Lung (tissue), 12 donors: ENCODE data around the gene ELAC2. TPM values are rescaled to one million over a fixed set of nuclear protein-coding genes. Genes with fewer than 3 reads are reported as not detected.

Experiments used
- ATAC-seq: fragments of 200-7000 bp; cut with Tn5 transposase; one replicate; pipeline ENCODE4 v1.9.1; 2020; ENCODE audit warnings: moderate number of reproducible peaks; ENCODE audit not compliant: insufficient read depth, low FRiP score
- DNase-seq, 3 donors: peaks; one replicate each; pipeline ENCODE4 v3.0.0-alpha.2; 2013 to 2017
- H3K27ac ChIP-seq, 2 donors: one replicate each; pipeline ENCODE4 v1.5.1; 2013; ENCODE audit warnings: mild to moderate bottlenecking in 2 of 2, moderate library complexity in 2 of 2, control low read depth in 1 of 2, inconsistent platforms in 1 of 2, low read depth in 1 of 2, low read length in 1 of 2
- H3K27me3 ChIP-seq, 3 donors: one replicate each; pipeline ENCODE4 v1.5.1; 2013; ENCODE audit warnings: low read length in 2 of 3; ENCODE audit not compliant: control insufficient read depth in 3 of 3, insufficient read depth in 3 of 3
- H3K36me3 ChIP-seq, 4 donors: one replicate each; pipeline ENCODE4 v1.5.1; 2013; ENCODE audit warnings: low read length in 4 of 4, mild to moderate bottlenecking in 1 of 4, moderate library complexity in 1 of 4; ENCODE audit not compliant: control insufficient read depth in 4 of 4, insufficient read depth in 4 of 4
- H3K4me1 ChIP-seq, 5 donors: one replicate each; pipeline ENCODE4 v1.5.1; 2013; ENCODE audit warnings: low read length in 5 of 5, mild to moderate bottlenecking in 2 of 5, moderate library complexity in 1 of 5; ENCODE audit not compliant: control insufficient read depth in 5 of 5, insufficient read depth in 5 of 5
- H3K4me3 ChIP-seq: one replicate; pipeline ENCODE4 v1.5.1; 2013; ENCODE audit warnings: mild to moderate bottlenecking, control low read depth, moderate library complexity
- H3K9ac ChIP-seq, 2 donors: one replicate each; pipeline ENCODE4 v1.5.1; 2013; ENCODE audit warnings: low read length in 2 of 2, control low read depth in 1 of 2; ENCODE audit not compliant: insufficient read depth in 1 of 2
- H3K9me3 ChIP-seq, 4 donors: one replicate each; pipeline ENCODE4 v1.5.1; 2013; ENCODE audit warnings: low read length in 3 of 4, mild to moderate bottlenecking in 1 of 4, moderate library complexity in 1 of 4; ENCODE audit not compliant: control insufficient read depth in 4 of 4, insufficient read depth in 3 of 4
- whole genome bisulfite sequencing, 2 donors: extraction: QIAGEN DNeasy Blood & Tissue Kit; methylation state at CpG; one replicate each; pipeline ENCODE4 v1.1.7; 2013; 5-methylcytosine and 5-hydroxymethylcytosine counted together
- polyA plus RNA-seq, 2 donors: library from polyadenylated mRNA; stranded (reverse); fragments of 200-250 nt; gene quantifications; one replicate each; pipeline ENCODE4 v1.2.1, GENCODE V29; 2013
- total RNA-seq, 2 donors: library from RNA; depleted of rRNA in 1 of 2; stranded (reverse); fragments of >200 nt in 1 of 2; gene quantifications; one replicate each; pipeline ENCODE4 v1.2.1, GENCODE V29; 2014 to 2021
- TF ChIP-seq, protein P1 (sequence below): IDR thresholded peaks from 2 replicates; pipeline ENCODE4 v1.5.1; 2012; ENCODE audit warnings: mild to moderate bottlenecking; ENCODE audit errors: control extremely low read depth, extremely low read depth
- donor health status: control.
- donor health status: control.
- donor health status: Bipolar disorder and iron deficiency.
- donor health status: healthy.
- donor health status: DM: yes; HTN: yes; CAD: no.

ELAC2 gene
- total and polyA plus RNA-seq, 4 donors, result 24.1 to 76.4 (median 45.5) TPM

- WGBS, 2 donors, result 97% methylated on average over 14 of the region's 14 CpGs
- ATAC-seq, result no peak
- H3K9ac ChIP-seq, result no peak overlapping the region
- H3K9me3 ChIP-seq, result peaks cover 0 to 1% (median 0%) of the 10 kb centered on the region in 4 donors
- TF ChIP-seq, protein P1, sequence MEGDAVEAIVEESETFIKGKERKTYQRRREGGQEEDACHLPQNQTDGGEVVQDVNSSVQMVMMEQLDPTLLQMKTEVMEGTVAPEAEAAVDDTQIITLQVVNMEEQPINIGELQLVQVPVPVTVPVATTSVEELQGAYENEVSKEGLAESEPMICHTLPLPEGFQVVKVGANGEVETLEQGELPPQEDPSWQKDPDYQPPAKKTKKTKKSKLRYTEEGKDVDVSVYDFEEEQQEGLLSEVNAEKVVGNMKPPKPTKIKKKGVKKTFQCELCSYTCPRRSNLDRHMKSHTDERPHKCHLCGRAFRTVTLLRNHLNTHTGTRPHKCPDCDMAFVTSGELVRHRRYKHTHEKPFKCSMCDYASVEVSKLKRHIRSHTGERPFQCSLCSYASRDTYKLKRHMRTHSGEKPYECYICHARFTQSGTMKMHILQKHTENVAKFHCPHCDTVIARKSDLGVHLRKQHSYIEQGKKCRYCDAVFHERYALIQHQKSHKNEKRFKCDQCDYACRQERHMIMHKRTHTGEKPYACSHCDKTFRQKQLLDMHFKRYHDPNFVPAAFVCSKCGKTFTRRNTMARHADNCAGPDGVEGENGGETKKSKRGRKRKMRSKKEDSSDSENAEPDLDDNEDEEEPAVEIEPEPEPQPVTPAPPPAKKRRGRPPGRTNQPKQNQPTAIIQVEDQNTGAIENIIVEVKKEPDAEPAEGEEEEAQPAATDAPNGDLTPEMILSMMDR, result no peak
- H3K27ac ChIP-seq, result no peak overlapping the region
- peaks cover 33 to 66% (median 43%) of the 10 kb centered on the region in 4 donors for H3K36me3 ChIP-seq
- no peak overlapping the region for H3K4me3 ChIP-seq
- peaks cover 0 to 2% (median 0%) of the 10 kb centered on the region in 5 donors for H3K4me1 ChIP-seq
- H3K27me3 ChIP-seq, result no peaks in the 10 kb centered on the region
- no peak for DNase-seq
Measured at GRCh38 chr17:12992676-12993075, 25.2 kb downstream of the ELAC2 start.

- TF ChIP-seq, protein P1, result no peak
- peaks cover 0 to 2% (median under 1%) of the 10 kb centered on the region in 5 donors for H3K4me1 ChIP-seq
- H3K9ac ChIP-seq, result no peak overlapping the region
- H3K36me3 ChIP-seq, result peaks cover 21 to 50% (median 32%) of the 10 kb centered on the region in 4 donors
- 93 to 95% methylated on average over 12 of the region's 12 CpGs for WGBS, 2 donors
- DNase-seq (no peak), ATAC-seq (no peak)
- no peak overlapping the region for H3K4me3 ChIP-seq
- no peak overlapping the region for H3K27ac ChIP-seq
- no peaks in the 10 kb centered on the region for H3K27me3 ChIP-seq
- H3K9me3 ChIP-seq, result peaks cover 0 to 1% (median 0%) of the 10 kb centered on the region in 4 donors
Measured at GRCh38 chr17:12990926-12991325, 26.9 kb downstream of the ELAC2 start.

GRCh38 chr17:12990041-12990808 is 27.6 kb downstream of the ELAC2 start:
- WGBS, 2 donors, result 91 to 92% methylated on average over 25 of the region's 25 CpGs
- Histone ChIP-seq H3K27ac (no peak overlapping the region), H3K9me3 (no peaks in the 10 kb centered on the region), H3K4me1 (peaks cover under 1 to 9% (median 7%) of the 10 kb centered on the region in 5 donors), H3K36me3 (peaks cover 14 to 43% (median 25%) of the 10 kb centered on the region in 4 donors), H3K9ac (no peak overlapping the region), H3K27me3 (no peaks in the 10 kb centered on the region), H3K4me3 (no peak overlapping the region)
- TF ChIP-seq, protein P1, result no peak
- ATAC-seq (no peak), DNase-seq (no peak)
